ENCODE data around the gene MAP3K13.

DNA sequence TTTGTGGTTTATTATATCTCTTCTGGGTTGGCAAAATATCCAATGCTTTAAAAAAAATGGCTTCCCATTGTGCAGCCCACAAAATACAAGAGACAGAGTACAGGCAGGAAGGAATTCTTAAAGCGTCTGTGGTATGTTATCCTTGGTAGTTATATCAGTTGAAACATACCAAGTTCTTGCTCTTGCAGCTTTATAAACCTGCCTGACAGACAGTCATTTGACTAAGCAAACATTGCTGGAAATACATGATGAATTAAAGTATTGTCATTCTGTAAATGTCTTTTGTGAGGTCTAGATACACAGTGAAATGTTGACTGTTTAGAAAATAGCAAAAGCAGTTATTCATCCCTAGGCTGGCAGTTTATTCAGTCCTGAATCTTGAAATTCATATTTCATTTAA lies 44.8 kb upstream of the MAP3K13 start:
- no peak for TF ChIP-seq CTCF (IDR thresholded peaks at IDR 0.05; ENCODE audit: low read length)
- no peak for TF ChIP-seq EZH2 (IDR thresholded peaks at IDR 0.05; ENCODE audit: borderline replicate concordance, low read length)
